ENCODE results near the gene GPR152. TPM values are rescaled to one million over a fixed set of nuclear protein-coding genes. Genes with fewer than 3 reads are reported as not detected.
"Not testable (repeated sequence)": the region's sequence is repeated elsewhere in the genome, so short reads cannot be mapped to it uniquely, and the experiment has no call there.

Gene GPR152
- total RNA-seq, 1 donor from 2014 or later, result not detected

- no peak for DNase-seq (ENCODE audit: extremely low read depth, low read depth, low spot score)
Observed at GRCh38 chr11:67415501-67416304, 36.8 kb downstream of the GPR152 start, which contains the start of gene CARNS1. Gene CARNS1, plus strand, starts transcription at chr11:67415678. Its CDS starts 522 bp downstream, at chr11:67416200.

- DNase-seq (ENCODE audit: extremely low read depth, low read depth, low spot score), result no peak
Observed at GRCh38 chr11:67413266-67413849, 39.2 kb downstream of the GPR152 start.

- no peak for DNase-seq (ENCODE audit: extremely low read depth, low read depth, low spot score)
Observed at GRCh38 chr11:67412495-67413179, 39.9 kb downstream of the GPR152 start.

GRCh38 chr11:67411785-67412152 is 40.8 kb downstream of the GPR152 start:
- no peak for DNase-seq (ENCODE audit: extremely low read depth, low read depth, low spot score)

GRCh38 chr11:67410984-67411784 is 41.3 kb downstream of the GPR152 start:
- DNase-seq (ENCODE audit: extremely low read depth, low read depth, low spot score), result no peak

- no peak for DNase-seq (ENCODE audit: extremely low read depth, low read depth, low spot score)
Observed at GRCh38 chr11:67410369-67410831, 42.1 kb downstream of the GPR152 start.

GRCh38 chr11:67409781-67410368 is 42.7 kb downstream of the GPR152 start:
- no peak for DNase-seq (ENCODE audit: extremely low read depth, low read depth, low spot score)

- no peak for DNase-seq (ENCODE audit: extremely low read depth, low read depth, low spot score)
Observed at GRCh38 chr11:67409261-67409666, 43.3 kb downstream of the GPR152 start.

GRCh38 chr11:67408437-67409200 is 43.9 kb downstream of the GPR152 start:
- no peak for DNase-seq (ENCODE audit: extremely low read depth, low read depth, low spot score)

GRCh38 chr11:67407688-67408163 is 44.8 kb downstream of the GPR152 start:
- DNase-seq (ENCODE audit: extremely low read depth, low read depth, low spot score), result no peak

- no peak for DNase-seq (ENCODE audit: extremely low read depth, low read depth, low spot score)
Observed at GRCh38 chr11:67406969-67407687, 45.4 kb downstream of the GPR152 start.

GRCh38 chr11:67406420-67406968 is 46.0 kb downstream of the GPR152 start:
- DNase-seq (ENCODE audit: extremely low read depth, low read depth, low spot score), result no peak

- DNase-seq (ENCODE audit: extremely low read depth, low read depth, low spot score), result no peak
Observed at GRCh38 chr11:67405688-67406339, 46.7 kb downstream of the GPR152 start.

- DNase-seq (ENCODE audit: extremely low read depth, low read depth, low spot score), result no peak
Observed at GRCh38 chr11:67405196-67405567, 47.3 kb downstream of the GPR152 start.

GRCh38 chr11:67404515-67405195 is 47.9 kb downstream of the GPR152 start:
- no peak for DNase-seq (ENCODE audit: extremely low read depth, low read depth, low spot score)

- not testable (repeated sequence) for DNase-seq (ENCODE audit: extremely low read depth, low read depth, low spot score)
Observed at GRCh38 chr11:67403085-67403484, 49.4 kb downstream of the GPR152 start.

GRCh38 chr11:67402192-67402839 is 50.2 kb downstream of the GPR152 start:
- DNase-seq (ENCODE audit: extremely low read depth, low read depth, low spot score), result not testable (repeated sequence)
